ENCODE measurements around the gene TRA2B. TPM values are rescaled to one million over a fixed set of nuclear protein-coding genes. Genes with fewer than 3 reads are reported as not detected.
A peak's percentile ranks its signal among the peaks of the same experiment; 100 is the strongest.

Gene TRA2B
- total and polyA plus RNA-seq, 2 donors: 98.0 to 188 TPM

GRCh38 chr3:185965496-185965895, 27.7 kb upstream of the TRA2B start:
- H3K36me3 ChIP-seq (ENCODE audit: insufficient read depth): no peaks in the 10 kb centered on the region
- H3K4me1 ChIP-seq (ENCODE audit: insufficient read depth): no peaks in the 10 kb centered on the region
- DNase-seq (ENCODE audit: extremely low spot score): no peak
- no peak overlapping the region for H3K4me3 ChIP-seq (ENCODE audit: low read depth, low read length)
- WGBS: 75% methylated on average over 2 of the region's 2 CpGs
- H3K27ac ChIP-seq (ENCODE audit: low read depth): no peak overlapping the region

DNA sequence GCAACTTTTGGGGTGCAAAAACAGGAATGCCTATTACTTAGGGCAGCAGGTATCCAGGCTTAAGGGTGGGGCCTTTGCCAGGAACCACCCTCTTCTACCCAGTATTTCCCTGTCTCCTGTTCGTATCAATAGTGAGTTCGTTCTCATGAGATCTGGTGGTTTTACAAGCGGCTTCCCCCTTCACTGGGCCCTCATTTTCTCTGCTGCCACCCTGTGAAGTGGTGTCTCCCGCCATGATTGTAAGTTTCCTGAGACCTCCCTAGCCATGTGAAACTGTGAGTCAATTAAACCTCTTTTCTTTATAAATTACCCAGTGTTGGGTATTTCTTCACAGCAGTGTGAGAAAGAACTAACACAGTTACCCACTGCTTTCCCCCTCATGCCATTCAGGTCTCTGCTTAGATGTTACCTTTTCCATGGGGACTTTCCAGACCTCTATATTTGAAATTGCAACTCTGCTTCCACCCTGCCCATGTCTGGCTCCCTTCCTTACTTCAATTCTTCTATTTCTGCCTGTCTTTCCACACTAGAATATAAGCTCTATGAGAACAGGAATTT, 23.9 kb upstream of the TRA2B start:
- H3K4me3 ChIP-seq (ENCODE audit: low read depth, low read length): no peak overlapping the region
- no peak overlapping the region for H3K27ac ChIP-seq (ENCODE audit: low read depth)
- no peaks in the 10 kb centered on the region for H3K36me3 ChIP-seq (ENCODE audit: insufficient read depth)
- no peak for DNase-seq (ENCODE audit: extremely low spot score)
- 88% methylated on average over 4 of the region's 4 CpGs for WGBS
- H3K4me1 ChIP-seq (ENCODE audit: insufficient read depth): no peaks in the 10 kb centered on the region

GRCh38 chr3:185960522-185961288, 22.9 kb upstream of the TRA2B start:
- Histone ChIP-seq H3K36me3 (ENCODE audit: insufficient read depth) (no peaks in the 10 kb centered on the region), H3K27ac (ENCODE audit: low read depth) (no peak overlapping the region), H3K4me1 (ENCODE audit: insufficient read depth) (no peaks in the 10 kb centered on the region), H3K4me3 (ENCODE audit: low read depth, low read length) (no peak overlapping the region)
- WGBS: 81% methylated on average over 4 of the region's 4 CpGs
- no peak for DNase-seq (ENCODE audit: extremely low spot score)

DNA sequence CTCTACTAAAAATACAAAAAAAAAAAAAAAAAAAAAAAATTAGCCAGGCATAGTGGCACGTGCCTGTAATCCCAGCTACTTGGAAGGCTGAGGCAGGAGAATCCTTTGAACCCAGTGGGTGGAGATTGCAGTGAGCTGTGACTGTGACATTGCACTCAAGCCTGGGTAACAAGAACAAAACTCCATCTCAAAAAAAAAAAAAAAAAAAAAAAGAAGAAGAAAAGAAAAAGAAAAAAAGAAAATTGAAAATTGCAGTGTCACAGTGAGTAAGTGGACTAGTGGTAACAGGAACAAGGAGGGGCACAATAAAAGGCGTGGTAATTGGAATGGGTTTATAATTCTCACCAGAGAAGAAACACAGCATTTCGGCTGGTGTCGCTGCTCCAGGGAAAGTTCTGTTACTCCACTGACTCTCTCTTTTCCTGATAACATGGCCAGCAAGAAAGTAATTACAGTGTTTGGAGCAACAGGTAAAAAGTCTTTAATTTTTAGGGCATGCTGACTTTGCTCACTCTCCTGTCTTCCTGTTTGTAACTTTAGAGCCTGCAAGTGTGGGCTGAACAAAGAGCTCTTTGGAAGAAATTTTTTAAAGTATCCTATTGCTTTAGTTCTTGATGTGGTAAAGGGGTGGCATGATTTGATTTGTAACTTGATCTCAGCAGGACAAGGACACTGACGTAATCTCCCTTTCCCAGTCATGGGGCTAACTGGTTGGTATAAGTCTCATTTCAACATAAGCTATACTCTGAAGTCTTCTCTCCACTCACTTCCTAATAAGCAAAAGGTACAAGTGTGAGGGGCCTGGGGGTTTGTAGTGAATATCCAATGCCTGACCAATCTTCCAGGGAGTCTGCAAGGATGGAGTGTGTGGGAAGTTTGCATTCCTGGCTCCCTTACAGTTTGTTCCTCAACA, 22.1 kb upstream of the TRA2B start:
- 39% methylated on average over 5 of the region's 5 CpGs for WGBS
- DNase-seq (ENCODE audit: extremely low spot score): no peak
- Histone ChIP-seq H3K4me1 (ENCODE audit: insufficient read depth) (no peaks in the 10 kb centered on the region), H3K27ac (ENCODE audit: low read depth) (peak overlapping the region; percentile 64), H3K4me3 (ENCODE audit: low read depth, low read length) (no peak overlapping the region), H3K36me3 (ENCODE audit: insufficient read depth) (no peaks in the 10 kb centered on the region)

DNA sequence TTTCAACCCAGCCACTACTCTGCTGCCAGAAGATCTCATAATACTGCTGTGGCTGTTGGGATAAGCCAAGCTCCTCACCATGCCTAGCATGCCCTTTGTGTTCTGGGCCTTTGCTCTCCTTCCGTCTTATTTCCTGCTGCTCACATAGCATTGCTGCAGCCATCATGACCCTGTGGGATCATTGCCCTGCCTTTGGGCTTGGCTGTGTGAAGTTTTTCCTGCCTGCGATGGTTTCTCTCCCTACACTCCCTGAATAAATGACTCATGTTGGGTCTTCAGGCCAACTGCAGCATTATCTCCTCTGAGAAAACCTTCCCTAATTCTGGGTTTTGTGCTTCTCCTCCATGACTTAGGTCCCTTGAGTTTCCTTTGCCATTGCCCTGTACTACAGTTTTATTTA, 20.8 kb upstream of the TRA2B start:
- 83% methylated on average over 2 of the region's 2 CpGs for WGBS
- Histone ChIP-seq H3K4me1 (ENCODE audit: insufficient read depth) (no peaks in the 10 kb centered on the region), H3K27ac (ENCODE audit: low read depth) (no peak overlapping the region), H3K4me3 (ENCODE audit: low read depth, low read length) (no peak overlapping the region), H3K36me3 (ENCODE audit: insufficient read depth) (no peaks in the 10 kb centered on the region)
- no peak for DNase-seq (ENCODE audit: extremely low spot score)

DNA sequence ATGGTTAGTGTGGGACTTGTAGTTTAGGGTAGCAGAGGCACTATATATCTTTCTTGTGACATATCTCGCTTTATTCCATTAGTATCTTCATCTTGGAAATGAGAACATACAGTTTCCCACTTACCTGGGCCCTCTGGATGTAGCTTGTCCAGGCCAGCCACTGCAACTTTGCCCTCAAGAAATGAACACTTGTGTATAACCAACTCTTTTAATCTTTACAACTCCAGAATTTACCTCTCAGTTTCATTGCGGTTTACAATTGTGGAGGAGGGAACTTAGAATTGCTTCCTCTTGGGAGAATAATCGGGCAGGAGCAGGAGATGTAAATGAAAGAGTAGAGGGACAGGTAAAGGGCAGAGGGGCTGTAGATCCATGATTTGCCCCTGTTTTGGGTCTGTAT, 18.4 kb upstream of the TRA2B start:
- 76% methylated on average over 3 of the region's 3 CpGs for WGBS
- DNase-seq (ENCODE audit: extremely low spot score): no peak
- no peaks in the 10 kb centered on the region for H3K4me1 ChIP-seq (ENCODE audit: insufficient read depth)
- H3K27ac ChIP-seq (ENCODE audit: low read depth): no peak overlapping the region
- H3K36me3 ChIP-seq (ENCODE audit: insufficient read depth): no peaks in the 10 kb centered on the region
- no peak overlapping the region for H3K4me3 ChIP-seq (ENCODE audit: low read depth, low read length)

- no peaks in the 10 kb centered on the region for H3K4me1 ChIP-seq (ENCODE audit: insufficient read depth)
- no peak overlapping the region for H3K4me3 ChIP-seq (ENCODE audit: low read depth, low read length)
- DNase-seq (ENCODE audit: extremely low spot score): no peak
- no peaks in the 10 kb centered on the region for H3K36me3 ChIP-seq (ENCODE audit: insufficient read depth)
- WGBS: 61% methylated on average over 3 of the region's 3 CpGs
- no peak overlapping the region for H3K27ac ChIP-seq (ENCODE audit: low read depth)
Measured at GRCh38 chr3:185954366-185954723, 16.5 kb upstream of the TRA2B start.

DNA sequence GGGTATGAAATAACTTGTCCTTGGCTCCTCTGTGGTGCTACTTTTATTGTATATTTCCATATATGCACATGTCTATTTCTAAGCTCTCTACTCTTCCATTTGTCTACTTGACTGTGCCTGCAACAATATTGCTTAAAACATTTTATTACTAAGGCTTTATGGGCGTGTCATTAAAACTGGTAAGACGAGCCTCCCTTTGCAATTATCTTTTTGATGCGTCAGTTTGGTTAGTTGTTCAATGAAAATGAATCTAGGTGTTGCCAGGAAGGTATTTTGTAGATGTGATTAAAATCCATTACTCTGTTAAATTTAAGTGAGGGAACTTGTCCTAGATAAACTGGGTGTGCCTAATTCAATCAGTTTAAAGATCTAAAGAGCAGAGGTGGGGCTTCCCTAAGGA, 12.9 kb upstream of the TRA2B start:
- no peaks in the 10 kb centered on the region for H3K4me1 ChIP-seq (ENCODE audit: insufficient read depth)
- no peak overlapping the region for H3K4me3 ChIP-seq (ENCODE audit: low read depth, low read length)
- WGBS: 74% methylated on average over 3 of the region's 3 CpGs
- H3K27ac ChIP-seq (ENCODE audit: low read depth): no peak overlapping the region
- DNase-seq (ENCODE audit: extremely low spot score): no peak
- H3K36me3 ChIP-seq (ENCODE audit: insufficient read depth): no peaks in the 10 kb centered on the region

- no peak for DNase-seq (ENCODE audit: extremely low spot score)
- WGBS: 88% methylated on average over 6 of the region's 6 CpGs
Measured at GRCh38 chr3:185949515-185949914, 11.7 kb upstream of the TRA2B start.

DNA sequence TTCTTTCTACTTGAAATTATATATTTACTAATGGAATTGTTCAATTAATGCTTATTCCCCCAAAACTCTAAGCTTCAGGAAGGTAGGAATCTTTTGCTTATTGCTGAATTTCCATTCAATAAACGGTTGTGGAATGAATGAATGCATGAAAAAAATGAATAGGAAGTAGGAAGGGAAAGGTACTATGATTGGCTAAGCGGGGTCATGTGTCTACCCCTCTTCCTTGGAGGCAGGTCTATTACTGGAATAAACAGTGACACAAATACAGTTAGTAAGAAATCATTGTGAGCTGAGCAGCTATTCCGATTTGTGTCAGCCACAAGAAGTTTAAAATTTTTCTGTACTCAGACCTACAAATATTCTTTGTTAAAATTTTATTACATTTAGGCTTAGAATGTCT, 10.5 kb upstream of the TRA2B start:
- WGBS: 72% methylated on average over 3 of the region's 3 CpGs
- no peaks in the 10 kb centered on the region for H3K36me3 ChIP-seq (ENCODE audit: insufficient read depth)
- H3K4me1 ChIP-seq (ENCODE audit: insufficient read depth): no peaks in the 10 kb centered on the region
- H3K4me3 ChIP-seq (ENCODE audit: low read depth, low read length): no peak overlapping the region
- no peak overlapping the region for H3K27ac ChIP-seq (ENCODE audit: low read depth)
- no peak for DNase-seq (ENCODE audit: extremely low spot score)

More at GRCh38 chr3:185949515-185949914, 11.7 kb upstream of the TRA2B start:
- no peaks in the 10 kb centered on the region for H3K4me1 ChIP-seq (ENCODE audit: insufficient read depth)
- H3K36me3 ChIP-seq (ENCODE audit: insufficient read depth): no peaks in the 10 kb centered on the region
- H3K27ac ChIP-seq (ENCODE audit: low read depth): no peak overlapping the region
- no peak overlapping the region for H3K4me3 ChIP-seq (ENCODE audit: low read depth, low read length)

DNA sequence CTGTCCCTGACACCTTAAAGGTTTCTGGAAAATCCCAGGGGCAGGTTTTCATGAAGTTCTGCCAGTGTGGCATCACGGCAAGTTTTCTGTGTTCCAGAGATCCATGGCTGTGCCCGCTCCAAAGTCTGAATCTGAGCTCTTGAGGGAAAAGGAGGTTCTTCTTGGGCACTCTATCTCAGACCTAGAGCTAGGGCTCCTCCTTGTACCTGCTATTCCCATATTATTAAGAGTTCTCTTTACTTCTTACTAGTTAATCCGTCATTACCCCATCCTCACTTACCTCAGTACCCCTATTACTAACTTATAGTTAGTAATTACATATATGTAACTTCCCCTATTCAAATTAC, 5.9 kb upstream of the TRA2B start:
- Histone ChIP-seq H3K4me3 (ENCODE audit: low read depth, low read length) (no peak overlapping the region), H3K36me3 (ENCODE audit: insufficient read depth) (no peaks in the 10 kb centered on the region), H3K27ac (ENCODE audit: low read depth) (no peak overlapping the region), H3K4me1 (ENCODE audit: insufficient read depth) (no peaks in the 10 kb centered on the region)
- DNase-seq (ENCODE audit: extremely low spot score): no peak
- WGBS: 34% methylated on average over 3 of the region's 3 CpGs

DNA sequence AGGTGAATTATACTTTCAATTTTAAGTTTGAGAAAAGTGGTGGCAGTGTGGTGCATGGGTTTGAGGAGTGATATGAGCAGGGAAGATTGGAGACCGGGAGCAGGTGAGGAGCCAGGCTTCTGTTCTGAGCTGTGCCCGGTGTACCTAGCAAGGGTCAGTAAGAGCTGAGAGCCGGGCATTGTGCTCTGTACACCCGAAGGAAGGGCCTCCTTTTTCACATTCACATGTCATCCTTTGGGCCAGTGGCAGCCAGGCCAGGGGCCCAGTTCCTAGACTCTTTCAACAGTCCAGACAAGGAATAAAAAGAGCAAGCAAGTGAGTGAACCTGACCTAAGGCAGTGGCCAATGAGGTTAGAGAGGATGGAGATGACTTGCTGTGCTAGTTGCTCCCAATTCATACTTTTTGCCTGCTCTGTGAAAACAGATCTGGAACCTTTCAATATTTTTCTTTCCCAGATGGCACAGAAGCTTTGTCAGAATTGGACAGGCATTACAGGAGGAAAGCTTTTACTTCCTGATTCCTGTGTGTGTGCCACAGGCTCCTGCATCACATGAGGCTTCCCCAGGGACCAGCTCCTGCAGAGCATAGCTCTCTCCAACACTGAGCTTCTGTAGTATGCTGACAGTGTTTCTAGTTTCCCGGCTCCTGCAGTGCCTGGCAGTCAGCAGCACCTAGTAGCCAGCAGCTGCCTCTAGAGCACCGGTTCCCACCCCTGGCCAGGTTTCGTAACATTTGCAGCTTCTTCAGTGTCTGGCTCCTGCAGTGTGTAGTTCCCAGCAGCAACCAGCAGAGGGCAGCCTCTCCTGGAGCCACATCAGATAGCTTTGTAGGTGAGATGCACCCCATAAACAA, 5.3 kb upstream of the TRA2B start:
- DNase-seq (ENCODE audit: extremely low spot score): no peak
- Histone ChIP-seq H3K4me3 (ENCODE audit: low read depth, low read length) (no peak overlapping the region), H3K4me1 (ENCODE audit: insufficient read depth) (no peaks in the 10 kb centered on the region), H3K27ac (ENCODE audit: low read depth) (no peak overlapping the region), H3K36me3 (ENCODE audit: insufficient read depth) (no peaks in the 10 kb centered on the region)
- WGBS: 53% methylated on average over 7 of the region's 7 CpGs

GRCh38 chr3:185942396-185942795, 4.6 kb upstream of the TRA2B start:
- Histone ChIP-seq H3K4me3 (ENCODE audit: low read depth, low read length) (no peak overlapping the region), H3K27ac (ENCODE audit: low read depth) (no peak overlapping the region), H3K4me1 (ENCODE audit: insufficient read depth) (no peaks in the 10 kb centered on the region), H3K36me3 (ENCODE audit: insufficient read depth) (no peaks in the 10 kb centered on the region)
- 92% methylated on average over 3 of the region's 3 CpGs for whole genome bisulfite sequencing
- DNase-seq (ENCODE audit: extremely low spot score): no peak
